ENCODE results near the gene DENND6A. TPM values are rescaled to one million over a fixed set of nuclear protein-coding genes. Genes with fewer than 3 reads are reported as not detected.
A peak's percentile ranks its signal among the peaks of the same experiment; 100 is the strongest.

DENND6A gene
- total RNA-seq, 1 experiment from 2014 or later, result 22.3 TPM

- Mint-ChIP-seq H3K4me1 (ENCODE audit: insufficient read depth, unreplicated experiment) (peaks cover 38% of the 10 kb centered on the region), H3K9me3 (ENCODE audit: unreplicated experiment) (no peaks in the 10 kb centered on the region), H3K4me3 (ENCODE audit: unreplicated experiment) (peak overlapping the region; percentile 86), H3K27me3 (ENCODE audit: insufficient read depth, unreplicated experiment) (no peaks in the 10 kb centered on the region), H3K36me3 (ENCODE audit: insufficient read depth, unreplicated experiment) (peaks cover 74% of the 10 kb centered on the region), H3K27ac (ENCODE audit: low read depth, unreplicated experiment) (peak overlapping the region; percentile 100)
- intact Hi-C loops (cut with micrococcal nuclease), result loop anchor here (2.0 to 5.0 kb wide), 2 partner anchors 39 to 160 kb away; partner anchors contain the start of genes PDE12 and SLMAP
- ChIA-PET CTCF (interaction anchor here (0.7 to 2.1 kb wide), 4 partner anchors 20 to 199 kb away, joined by 3 to 6 read pairs (median 4); partner anchors contain the start of gene PDE12), POLR2A (interaction anchor here (0.7 to 8.0 kb wide), 40 partner anchors 11 to 903 kb away, joined by 3 to 153 read pairs (median 5); partner anchors contain the start of genes APPL1, DENND6A, PDE12 and SLMAP)
- TSS peak; percentile 54 for BruUV-seq (replicated peaks)
- TF ChIP-seq CTCF (IDR thresholded peaks at IDR 0.05; ENCODE audit: unreplicated experiment), result no peak
- peak; percentile 83 for DNase-seq (ENCODE audit: unreplicated experiment)
These were observed 96.3 kb downstream of the DENND6A start for GRCh38 chr3:57596495-57597126.

- Mint-ChIP-seq H3K4me1 (ENCODE audit: insufficient read depth, unreplicated experiment) (peaks cover 41% of the 10 kb centered on the region), H3K27me3 (ENCODE audit: insufficient read depth, unreplicated experiment) (no peaks in the 10 kb centered on the region), H3K27ac (ENCODE audit: low read depth, unreplicated experiment) (peak overlapping the region; percentile 100), H3K36me3 (ENCODE audit: insufficient read depth, unreplicated experiment) (peaks cover 76% of the 10 kb centered on the region), H3K9me3 (ENCODE audit: unreplicated experiment) (no peaks in the 10 kb centered on the region), H3K4me3 (ENCODE audit: unreplicated experiment) (peak overlapping the region; percentile 86)
- no TSS peak for BruUV-seq (replicated peaks)
- intact Hi-C loops (cut with micrococcal nuclease), result no loop called here
- DNase-seq (ENCODE audit: unreplicated experiment), result no peak
- no peak for TF ChIP-seq CTCF (IDR thresholded peaks at IDR 0.05; ENCODE audit: unreplicated experiment)
- POLR2A ChIA-PET, result interaction anchor here (0.7 to 8.0 kb wide), 7 partner anchors 14 to 367 kb away, joined by 3 to 153 read pairs (median 5); partner anchors contain the start of genes APPL1, PDE12 and SLMAP
- CTCF ChIA-PET, result interaction anchor here (0.5 to 1.8 kb wide), 4 partner anchors 34 to 996 kb away, joined by 3 read pairs; no protein-coding TSS in a partner anchor
These were observed 98.3 kb downstream of the DENND6A start for GRCh38 chr3:57594576-57594975.

GRCh38 chr3:57594144-57594543, 98.7 kb downstream of the DENND6A start:
- POLR2A ChIA-PET, result interaction anchor here (0.7 to 8.0 kb wide), 8 partner anchors 13 to 367 kb away, joined by 3 to 153 read pairs (median 4); partner anchors contain the start of genes APPL1, PDE12 and SLMAP

More at GRCh38 chr3:57594144-57594543, 98.7 kb downstream of the DENND6A start:
- Mint-ChIP-seq H3K27me3 (ENCODE audit: insufficient read depth, unreplicated experiment) (no peaks in the 10 kb centered on the region), H3K4me1 (ENCODE audit: insufficient read depth, unreplicated experiment) (peaks cover 38% of the 10 kb centered on the region), H3K36me3 (ENCODE audit: insufficient read depth, unreplicated experiment) (peaks cover 80% of the 10 kb centered on the region), H3K4me3 (ENCODE audit: unreplicated experiment) (peak overlapping the region; percentile 86), H3K9me3 (ENCODE audit: unreplicated experiment) (no peaks in the 10 kb centered on the region), H3K27ac (ENCODE audit: low read depth, unreplicated experiment) (no peak overlapping the region)
- no peak for DNase-seq (ENCODE audit: unreplicated experiment)
- intact Hi-C loops (cut with micrococcal nuclease), result no loop called here
- BruUV-seq (replicated peaks), result no TSS peak
- CTCF ChIA-PET, result interaction anchor here (0.5 to 1.8 kb wide), 5 partner anchors 12 to 996 kb away, joined by 3 to 6 read pairs (median 3); no protein-coding TSS in a partner anchor
- no peak for TF ChIP-seq CTCF (IDR thresholded peaks at IDR 0.05; ENCODE audit: unreplicated experiment)

Measured in MCF 10A (cell line).